PC-3 (cell line): Measurements from ENCODE around the gene ADAM12. TPM values are rescaled to one million over a fixed set of nuclear protein-coding genes. Genes with fewer than 3 reads are reported as not detected.

Source experiments
- ATAC-seq: fragments of 200-7000 bp; cut with Tn5 transposase; 2 replicates; pipeline ENCODE4 v1.9.1; 2020; ENCODE audit warnings: mild to moderate bottlenecking, moderate library complexity
- BruUV-seq: library from RNA; stranded (reverse); fragments of 400-500 nt; replicated peaks from 2 replicates; lab custom pipeline; 2021; lab: Mats Ljungman, UMichigan
- CTCF ChIA-PET: fragments of 300-600 bp; sonication (Branson Sonifier 250); formaldehyde crosslinking; loops from one replicate; lab custom pipeline; 2022; ENCODE audit warnings: antibody characterized with exemption; lab: Charles Lee
- POLR2A ChIA-PET: fragments of 300-600 bp; sonication (Branson Sonifier 250); formaldehyde crosslinking; loops from one replicate; lab custom pipeline; 2022; ENCODE audit warnings: antibody characterized with exemption; ENCODE audit not compliant: unreplicated experiment; lab: Charles Lee
- DNase-seq: peaks from one replicate; pipeline ENCODE4 v3.0.0-alpha.2; 2015
- H2AFZ ChIP-seq: fragments of 300-600 bp; sonication (generic); 2 replicates; pipeline ENCODE4 v1.6.0; 2016; ENCODE audit warnings: antibody characterized with exemption, low read length
- H3F3A ChIP-seq: fragments of 300-600 bp; sonication (generic); one replicate; pipeline ENCODE4 v1.6.0; 2017; ENCODE audit warnings: antibody characterized with exemption, low read length, control low read depth, mild to moderate bottlenecking; ENCODE audit not compliant: unreplicated experiment
- H3K27ac ChIP-seq: fragments of 300-600 bp; sonication (generic); 2 replicates; pipeline ENCODE4 v1.5.1; 2016; ENCODE audit warnings: mild to moderate bottlenecking, low read length
- H3K27me3 ChIP-seq: fragments of 300-600 bp; sonication (generic); 2 replicates; pipeline ENCODE4 v1.6.1; 2016; ENCODE audit warnings: low read length, mixed read lengths
- H3K36me3 ChIP-seq: fragments of 300-600 bp; sonication (generic); 2 replicates; pipeline ENCODE4 v1.6.1; 2016; ENCODE audit warnings: low read depth, mixed run types, low read length, mixed read lengths
- H3K4me1 ChIP-seq: fragments of 300-600 bp; sonication (generic); 2 replicates; pipeline ENCODE4 v1.5.1; 2016; ENCODE audit warnings: low read length; ENCODE audit not compliant: insufficient read depth
- H3K4me2 ChIP-seq: fragments of 300-600 bp; sonication (generic); 2 replicates; pipeline ENCODE4 v1.6.0; 2016; ENCODE audit warnings: low read length
- H3K4me3 ChIP-seq: fragments of 300-600 bp; sonication (generic); 2 replicates; pipeline ENCODE4 v1.5.1; 2016; ENCODE audit warnings: mild to moderate bottlenecking, low read length, mixed read lengths
- H3K79me2 ChIP-seq: fragments of 300-600 bp; sonication (generic); 2 replicates; pipeline ENCODE4 v1.6.1; 2017; ENCODE audit warnings: low read length, mixed read lengths
- H3K9ac ChIP-seq: fragments of 300-600 bp; sonication (generic); 2 replicates; pipeline ENCODE4 v1.6.0; 2016; ENCODE audit warnings: mild to moderate bottlenecking, low read length
- H3K9me2 ChIP-seq: fragments of 300-600 bp; sonication (generic); replicated peaks from 2 replicates; pipeline ENCODE4 v1.6.1; 2016; ENCODE audit warnings: mixed run types, low read length, mixed read lengths
- H3K9me3 ChIP-seq: fragments of 300-600 bp; sonication (generic); 2 replicates; pipeline ENCODE4 v1.6.1; 2016; ENCODE audit warnings: low read length, mixed read lengths
- H4K20me1 ChIP-seq: fragments of 300-600 bp; sonication (generic); 2 replicates; pipeline ENCODE4 v1.6.1; 2016; ENCODE audit warnings: low read length, mixed read lengths
- EZH2 ChIP-seq: fragments of 300-600 bp; sonication (generic); IDR thresholded peaks from one replicate; pipeline ENCODE4 v1.6.1; 2017; ENCODE audit warnings: antibody characterized with exemption, mild to moderate bottlenecking, low read length; ENCODE audit not compliant: unreplicated experiment
- EZH2phosphoT487 ChIP-seq: fragments of 300-600 bp; sonication (generic); IDR thresholded peaks from 2 replicates; pipeline ENCODE4 v1.6.1; 2018; ENCODE audit warnings: mild to moderate bottlenecking, antibody characterized with exemption, low read length, borderline replicate concordance
- intact Hi-C: fragments of 100-400 bp; cut with micrococcal nuclease; formaldehyde crosslinking; loops from 2 replicates; pipeline ENCODE4 v1.9.0; 2023
- total RNA-seq: library from RNA; depleted of rRNA; stranded (reverse); fragments of >200 nt; gene quantifications from 2 replicates; pipeline ENCODE4 v1.2.3, GENCODE V29; 2014
- TF ChIP-seq, protein P1 (sequence below): fragments of 300-600 bp; sonication (generic); conservative IDR thresholded peaks from 2 replicates; pipeline ENCODE4 v1.5.1; 2017; ENCODE audit warnings: antibody characterized with exemption, low read depth, mild to moderate bottlenecking, low read length

ADAM12 gene
- total RNA-seq, 1 experiment from 2014 or later, result 3.4 TPM

DNA sequence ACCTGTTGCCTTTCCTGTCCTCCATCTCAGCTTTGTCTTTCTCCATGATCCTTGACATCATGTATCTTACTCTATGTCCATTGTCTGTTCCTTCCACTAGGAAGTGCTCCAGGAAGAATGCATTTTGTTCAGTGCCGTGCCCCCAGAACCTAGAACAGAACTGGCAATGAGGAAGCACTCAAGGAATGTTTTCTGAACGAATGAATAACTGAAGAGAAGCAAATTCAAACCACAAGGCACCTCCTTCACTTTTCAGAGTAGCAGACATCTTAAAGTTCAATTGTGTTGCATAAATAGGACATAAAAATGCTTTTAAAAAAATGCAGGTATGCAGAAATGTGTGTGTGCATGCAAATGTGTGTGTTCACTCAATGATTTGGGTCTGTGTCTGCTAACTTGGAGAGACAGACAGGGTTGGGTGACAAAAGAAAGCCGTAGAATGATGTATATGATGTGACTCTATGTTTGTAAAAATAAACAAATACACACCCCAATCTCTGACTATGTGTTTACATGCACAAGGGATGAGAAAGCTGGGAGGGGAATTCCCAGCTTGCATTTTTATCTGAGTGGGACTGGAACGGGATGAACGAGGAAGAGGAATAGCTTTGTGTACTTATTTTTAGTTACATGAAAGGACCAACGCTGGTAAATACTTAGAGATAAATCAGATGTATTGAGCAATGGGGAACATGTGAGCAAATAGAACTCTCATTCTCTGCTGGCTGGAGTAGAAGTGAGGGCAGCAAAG, 254.2 kb downstream of the ADAM12 start:
- peak overlapping the region; percentile 84 for H3K27ac ChIP-seq
- no peak overlapping the region for H3K4me3 ChIP-seq
- peak overlapping the region; percentile 31 for H3K4me2 ChIP-seq
- intact Hi-C loops, result no loop called here
- no peaks in the 10 kb centered on the region for H3K36me3 ChIP-seq
- ATAC-seq (peak; percentile 84), DNase-seq (peak; percentile 69)
- ChIA-PET POLR2A (no interaction called here), CTCF (no interaction called here)
- BruUV-seq, result no TSS peak
- peaks cover 21% of the 10 kb centered on the region for H3K4me1 ChIP-seq
- no peaks in the 10 kb centered on the region for H3K79me2 ChIP-seq
- H3K9ac ChIP-seq, result peak overlapping the region; percentile 62
- no peaks in the 10 kb centered on the region for H3F3A ChIP-seq
- no peaks in the 10 kb centered on the region for H3K9me2 ChIP-seq
- H2AFZ ChIP-seq, result 0 out of 2 replicates have a peak overlapping the region, but pooled peaks have one; percentile 19
- no peak for TF ChIP-seq EZH2phosphoT487
- TF ChIP-seq, protein P1, sequence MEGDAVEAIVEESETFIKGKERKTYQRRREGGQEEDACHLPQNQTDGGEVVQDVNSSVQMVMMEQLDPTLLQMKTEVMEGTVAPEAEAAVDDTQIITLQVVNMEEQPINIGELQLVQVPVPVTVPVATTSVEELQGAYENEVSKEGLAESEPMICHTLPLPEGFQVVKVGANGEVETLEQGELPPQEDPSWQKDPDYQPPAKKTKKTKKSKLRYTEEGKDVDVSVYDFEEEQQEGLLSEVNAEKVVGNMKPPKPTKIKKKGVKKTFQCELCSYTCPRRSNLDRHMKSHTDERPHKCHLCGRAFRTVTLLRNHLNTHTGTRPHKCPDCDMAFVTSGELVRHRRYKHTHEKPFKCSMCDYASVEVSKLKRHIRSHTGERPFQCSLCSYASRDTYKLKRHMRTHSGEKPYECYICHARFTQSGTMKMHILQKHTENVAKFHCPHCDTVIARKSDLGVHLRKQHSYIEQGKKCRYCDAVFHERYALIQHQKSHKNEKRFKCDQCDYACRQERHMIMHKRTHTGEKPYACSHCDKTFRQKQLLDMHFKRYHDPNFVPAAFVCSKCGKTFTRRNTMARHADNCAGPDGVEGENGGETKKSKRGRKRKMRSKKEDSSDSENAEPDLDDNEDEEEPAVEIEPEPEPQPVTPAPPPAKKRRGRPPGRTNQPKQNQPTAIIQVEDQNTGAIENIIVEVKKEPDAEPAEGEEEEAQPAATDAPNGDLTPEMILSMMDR, result no peak
- TF ChIP-seq EZH2, result no peak
- H3K9me3 ChIP-seq, result no peaks in the 10 kb centered on the region
- H3K27me3 ChIP-seq, result no peaks in the 10 kb centered on the region
- H4K20me1 ChIP-seq, result no peaks in the 10 kb centered on the region

DNA sequence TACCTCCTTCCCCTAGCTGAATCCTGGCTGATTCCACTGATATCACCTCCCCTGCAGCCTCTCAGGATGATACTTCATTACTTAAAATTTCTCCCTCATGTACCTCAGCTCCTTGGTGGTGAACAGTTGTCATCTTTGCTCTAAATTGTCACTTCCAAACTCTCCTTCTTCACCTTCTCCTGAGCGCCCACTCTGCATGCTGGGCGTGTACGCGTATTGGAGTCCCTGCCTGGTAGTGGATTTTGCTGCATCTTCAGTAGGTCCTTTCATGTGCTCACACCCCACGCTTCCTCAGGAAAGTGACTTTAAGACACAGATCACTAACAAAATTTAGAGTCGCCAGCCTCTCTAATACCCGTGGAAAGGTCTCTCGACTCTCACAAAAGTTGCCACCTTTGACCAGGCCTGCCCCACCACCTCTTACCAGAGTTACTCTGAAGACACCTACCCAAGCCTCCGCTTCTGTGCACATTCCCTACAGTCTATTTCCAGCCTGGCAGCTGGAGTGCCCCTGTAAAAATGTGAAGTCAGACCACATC, 255.1 kb downstream of the ADAM12 start:
- Histone ChIP-seq H3K9me2 (no peaks in the 10 kb centered on the region), H3K36me3 (no peaks in the 10 kb centered on the region), H3K4me2 (no peak overlapping the region), H3K27ac (peak overlapping the region; percentile 84), H3K4me1 (peaks cover 21% of the 10 kb centered on the region), H3F3A (no peaks in the 10 kb centered on the region), H3K9ac (peak overlapping the region; percentile 62; the same call in 1 of the 2 replicates), H3K4me3 (no peak overlapping the region), H3K27me3 (no peaks in the 10 kb centered on the region), H3K79me2 (no peaks in the 10 kb centered on the region), H3K9me3 (no peaks in the 10 kb centered on the region), H4K20me1 (no peaks in the 10 kb centered on the region), H2AFZ (no peak overlapping the region)
- ATAC-seq (no peak), DNase-seq (no peak)
- intact Hi-C loops, result no loop called here
- no TSS peak for BruUV-seq
- TF ChIP-seq, protein P1, result no peak
- TF ChIP-seq EZH2phosphoT487, result no peak
- TF ChIP-seq EZH2, result no peak
- CTCF ChIA-PET, result no interaction called here
- POLR2A ChIA-PET, result no interaction called here

DNA sequence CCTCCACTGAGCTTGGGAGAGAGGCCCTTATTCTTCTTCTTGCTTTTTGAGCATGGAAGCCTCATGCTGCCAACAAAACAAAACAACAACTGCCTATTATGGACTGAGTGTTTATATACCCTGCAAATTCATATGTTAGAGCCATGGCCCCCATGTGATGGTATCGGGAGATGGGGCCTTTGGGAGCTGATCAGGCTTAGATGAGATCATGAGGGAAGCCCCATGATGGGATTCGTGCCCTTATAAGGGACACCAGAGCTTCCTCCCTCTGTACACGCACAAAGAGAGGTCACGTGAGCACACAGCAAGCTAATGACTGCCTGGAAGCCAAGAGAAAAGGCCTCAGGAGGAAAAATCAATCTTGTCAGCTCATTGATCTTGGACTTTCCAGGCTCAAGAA, 256.9 kb downstream of the ADAM12 start:
- Histone ChIP-seq H3K9me2 (no peaks in the 10 kb centered on the region), H3K27me3 (no peaks in the 10 kb centered on the region), H3K27ac (no peak overlapping the region), H3K4me1 (peaks cover 21% of the 10 kb centered on the region), H2AFZ (no peak overlapping the region), H4K20me1 (no peaks in the 10 kb centered on the region), H3K4me2 (no peak overlapping the region), H3K9ac (no peak overlapping the region), H3K36me3 (no peaks in the 10 kb centered on the region), H3K79me2 (no peaks in the 10 kb centered on the region), H3K4me3 (no peak overlapping the region), H3K9me3 (no peaks in the 10 kb centered on the region), H3F3A (no peaks in the 10 kb centered on the region)
- ChIA-PET POLR2A (no interaction called here), CTCF (no interaction called here)
- DNase-seq (no peak), ATAC-seq (no peak)
- intact Hi-C loops, result no loop called here
- BruUV-seq, result no TSS peak
- TF ChIP-seq, protein P1, result no peak
- TF ChIP-seq EZH2, result no peak
- TF ChIP-seq EZH2phosphoT487, result no peak
